Activated CD4-positive, alpha-beta T cell treated with anti-CD3 and anti-CD28 coated beads for 36 hours (primary cell): Measurements from ENCODE around the gene CPN2. TPM values are rescaled to one million over a fixed set of nuclear protein-coding genes. Genes with fewer than 3 reads are reported as not detected.

ENCODE experiments used
- ATAC-seq: fragments of 200-7000 bp; cut with Tn5 transposase; one replicate; pipeline ENCODE4 v1.10.0; 2021; ENCODE audit warnings: mild to moderate bottlenecking, moderate library complexity
- CTCF ChIA-PET: fragments of 350-600 bp; sonication (Branson Sonifier 250); formaldehyde crosslinking; loops from one replicate; lab custom pipeline; 2021; ENCODE audit warnings: antibody characterized with exemption; lab: Charles Lee
- POLR2A ChIA-PET: fragments of 350-600 bp; sonication (Branson Sonifier 250); formaldehyde crosslinking; loops from one replicate; lab custom pipeline; 2021; ENCODE audit warnings: antibody characterized with exemption, inconsistent platforms; lab: Charles Lee
- DNase-seq: peaks from one replicate; pipeline ENCODE4 v3.0.0-alpha.2; 2020
- H3K27ac Mint-ChIP-seq: one replicate; pipeline ENCODE4 v1.8.0; 2021; ENCODE audit warnings: mixed read lengths
- H3K27me3 Mint-ChIP-seq: one replicate; pipeline ENCODE4 v1.8.0; 2021; ENCODE audit warnings: mixed read lengths
- H3K36me3 Mint-ChIP-seq: one replicate; pipeline ENCODE4 v1.8.0; 2021; ENCODE audit warnings: low read depth, mixed read lengths
- H3K4me1 Mint-ChIP-seq: one replicate; pipeline ENCODE4 v1.8.0; 2021; ENCODE audit warnings: mixed read lengths
- H3K4me3 Mint-ChIP-seq: one replicate; pipeline ENCODE4 v1.8.0; 2021; ENCODE audit warnings: mild to moderate bottlenecking, moderate library complexity, mixed read lengths
- H3K9me3 Mint-ChIP-seq: one replicate; pipeline ENCODE4 v1.8.0; 2021; ENCODE audit warnings: low read depth, mixed read lengths
- intact Hi-C, 2 experiments: fragments of 100-400 bp; cut with DNase I in 1 of 2; cut with micrococcal nuclease in 1 of 2; formaldehyde crosslinking; loops; one replicate each; pipeline versions ENCODE4 v1.14.2 to v1.15.1; 2022 to 2024; cut with DNase I, micrococcal nuclease
- total RNA-seq, 2 experiments: library from RNA; stranded (reverse); gene quantifications; one replicate each; pipeline ENCODE4 v1.2.3, GENCODE V29; 2021

CPN2 gene
- total RNA-seq, 2 experiments from 2014 or later: not detected

GRCh38 chr3:194392576-194392975 is 41.4 kb upstream of the CPN2 start:
- Mint-ChIP-seq H3K9me3 (peaks cover 5% of the 10 kb centered on the region), H3K4me3 (no peak overlapping the region), H3K27ac (no peak overlapping the region), H3K4me1 (peaks cover 29% of the 10 kb centered on the region), H3K36me3 (no peaks in the 10 kb centered on the region), H3K27me3 (peaks cover 3% of the 10 kb centered on the region)
- DNase-seq: no peak
- ChIA-PET POLR2A (no interaction called here), CTCF (interaction anchor here (0.6 to 1.2 kb wide), 4 partner anchors 10 to 48 kb away, joined by 3 to 5 read pairs (median 4); no protein-coding TSS in a partner anchor)
- no peak for ATAC-seq
- intact Hi-C loops: no loop called here

GRCh38 chr3:194390835-194391234 is 39.7 kb upstream of the CPN2 start:
- Mint-ChIP-seq H3K36me3 (no peaks in the 10 kb centered on the region), H3K9me3 (peaks cover 5% of the 10 kb centered on the region), H3K27me3 (no peaks in the 10 kb centered on the region), H3K4me1 (peaks cover 13% of the 10 kb centered on the region), H3K4me3 (no peak overlapping the region), H3K27ac (no peak overlapping the region)
- no peak for DNase-seq
- intact Hi-C loops: no loop called here
- POLR2A ChIA-PET: no interaction called here
- CTCF ChIA-PET: interaction anchor here (2.2 to 2.6 kb wide), 2 partner anchors 47 to 57 kb away, joined by 10 to 11 read pairs; no protein-coding TSS in a partner anchor
- ATAC-seq: no peak

- Mint-ChIP-seq H3K9me3 (peaks cover 5% of the 10 kb centered on the region), H3K4me3 (no peak overlapping the region), H3K27ac (no peak overlapping the region), H3K27me3 (no peaks in the 10 kb centered on the region), H3K4me1 (no peaks in the 10 kb centered on the region), H3K36me3 (no peaks in the 10 kb centered on the region)
- DNase-seq (no peak), ATAC-seq (no peak)
- POLR2A ChIA-PET: no interaction called here
- intact Hi-C loops: no loop called here
- CTCF ChIA-PET: interaction anchor here (2.6 kb wide), 1 partner anchor 45 kb away, joined by 11 read pairs; no protein-coding TSS in a partner anchor
Measured at GRCh38 chr3:194389269-194389668, 38.1 kb upstream of the CPN2 start.

- no peak overlapping the region for H3K4me3 Mint-ChIP-seq
- H3K9me3 Mint-ChIP-seq: peaks cover 5% of the 10 kb centered on the region
- no peaks in the 10 kb centered on the region for H3K27me3 Mint-ChIP-seq
- H3K36me3 Mint-ChIP-seq: no peaks in the 10 kb centered on the region
- ATAC-seq: no peak
- H3K27ac Mint-ChIP-seq: no peak overlapping the region
- DNase-seq: no peak
- ChIA-PET CTCF (interaction anchor here (0.6 to 1.1 kb wide), 2 partner anchors 16 to 50 kb away, joined by 3 read pairs; no protein-coding TSS in a partner anchor), POLR2A (no interaction called here)
- intact Hi-C loops: no loop called here
- H3K4me1 Mint-ChIP-seq: no peaks in the 10 kb centered on the region
Measured at GRCh38 chr3:194387926-194388418, 36.8 kb upstream of the CPN2 start.

- intact Hi-C loops: no loop called here
- Mint-ChIP-seq H3K27ac (no peak overlapping the region), H3K4me1 (no peaks in the 10 kb centered on the region), H3K4me3 (no peak overlapping the region), H3K36me3 (no peaks in the 10 kb centered on the region), H3K9me3 (peaks cover 5% of the 10 kb centered on the region), H3K27me3 (no peaks in the 10 kb centered on the region)
- ChIA-PET POLR2A (no interaction called here), CTCF (interaction anchor here (0.5 to 0.8 kb wide), 3 partner anchors 10 to 925 kb away, joined by 3 to 4 read pairs (median 3); no protein-coding TSS in a partner anchor)
- DNase-seq (no peak), ATAC-seq (no peak)
Measured at GRCh38 chr3:194387276-194387675, 36.1 kb upstream of the CPN2 start.

GRCh38 chr3:194386648-194387047 is 35.5 kb upstream of the CPN2 start:
- H3K4me3 Mint-ChIP-seq: no peak overlapping the region
- no peaks in the 10 kb centered on the region for H3K4me1 Mint-ChIP-seq
- DNase-seq (no peak), ATAC-seq (no peak)
- H3K27me3 Mint-ChIP-seq: no peaks in the 10 kb centered on the region
- no peak overlapping the region for H3K27ac Mint-ChIP-seq
- peaks cover 5% of the 10 kb centered on the region for H3K9me3 Mint-ChIP-seq
- CTCF ChIA-PET: interaction anchor here (0.8 to 1.2 kb wide), 2 partner anchors 12 to 43 kb away, joined by 3 read pairs; no protein-coding TSS in a partner anchor
- no peaks in the 10 kb centered on the region for H3K36me3 Mint-ChIP-seq
- intact Hi-C loops: no loop called here
- POLR2A ChIA-PET: no interaction called here

GRCh38 chr3:194386066-194386465 is 34.9 kb upstream of the CPN2 start:
- H3K27me3 Mint-ChIP-seq: no peaks in the 10 kb centered on the region
- no peak for DNase-seq
- POLR2A ChIA-PET: interaction anchor here (0.6 kb wide), 1 partner anchor 1014 kb away, joined by 4 read pairs; no protein-coding TSS in a partner anchor
- CTCF ChIA-PET: interaction anchor here (0.7 to 1.2 kb wide), 3 partner anchors 12 to 841 kb away, joined by 3 read pairs; no protein-coding TSS in a partner anchor
- no peak overlapping the region for H3K27ac Mint-ChIP-seq
- no peaks in the 10 kb centered on the region for H3K4me1 Mint-ChIP-seq
- H3K4me3 Mint-ChIP-seq: no peak overlapping the region
- H3K36me3 Mint-ChIP-seq: no peaks in the 10 kb centered on the region
- peaks cover 3% of the 10 kb centered on the region for H3K9me3 Mint-ChIP-seq
- intact Hi-C loops: no loop called here
- no peak for ATAC-seq

GRCh38 chr3:194384569-194385001 is 33.5 kb upstream of the CPN2 start:
- no peaks in the 10 kb centered on the region for H3K36me3 Mint-ChIP-seq
- ATAC-seq: no peak
- no peaks in the 10 kb centered on the region for H3K4me1 Mint-ChIP-seq
- H3K27ac Mint-ChIP-seq: no peak overlapping the region
- ChIA-PET CTCF (no interaction called here), POLR2A (no interaction called here)
- no peak for DNase-seq
- H3K27me3 Mint-ChIP-seq: no peaks in the 10 kb centered on the region
- H3K9me3 Mint-ChIP-seq: no peaks in the 10 kb centered on the region
- H3K4me3 Mint-ChIP-seq: no peak overlapping the region
- intact Hi-C loops: no loop called here

GRCh38 chr3:194384156-194384555 is 33.0 kb upstream of the CPN2 start:
- H3K9me3 Mint-ChIP-seq: no peaks in the 10 kb centered on the region
- H3K36me3 Mint-ChIP-seq: no peaks in the 10 kb centered on the region
- no peak for DNase-seq
- H3K27me3 Mint-ChIP-seq: no peaks in the 10 kb centered on the region
- no peak overlapping the region for H3K27ac Mint-ChIP-seq
- CTCF ChIA-PET: no interaction called here
- POLR2A ChIA-PET: no interaction called here
- intact Hi-C loops: no loop called here
- no peak overlapping the region for H3K4me3 Mint-ChIP-seq
- no peaks in the 10 kb centered on the region for H3K4me1 Mint-ChIP-seq
- ATAC-seq: no peak

GRCh38 chr3:194383276-194383940 is 32.3 kb upstream of the CPN2 start:
- Mint-ChIP-seq H3K9me3 (no peaks in the 10 kb centered on the region), H3K27ac (no peak overlapping the region), H3K27me3 (peaks cover 3% of the 10 kb centered on the region), H3K4me1 (no peaks in the 10 kb centered on the region), H3K36me3 (no peaks in the 10 kb centered on the region), H3K4me3 (no peak overlapping the region)
- no peak for ATAC-seq
- DNase-seq: no peak
- intact Hi-C loops: no loop called here
- POLR2A ChIA-PET: no interaction called here
- CTCF ChIA-PET: interaction anchor here (0.5 to 1.1 kb wide), 3 partner anchors 12 to 201 kb away, joined by 3 read pairs; no protein-coding TSS in a partner anchor

- Mint-ChIP-seq H3K36me3 (no peaks in the 10 kb centered on the region), H3K4me1 (no peaks in the 10 kb centered on the region), H3K27ac (no peak overlapping the region), H3K27me3 (peaks cover 3% of the 10 kb centered on the region), H3K9me3 (no peaks in the 10 kb centered on the region), H3K4me3 (no peak overlapping the region)
- ChIA-PET POLR2A (no interaction called here), CTCF (interaction anchor here (0.5 to 1.1 kb wide), 3 partner anchors 12 to 201 kb away, joined by 3 read pairs; no protein-coding TSS in a partner anchor)
- ATAC-seq (no peak), DNase-seq (no peak)
- intact Hi-C loops: no loop called here
Measured at GRCh38 chr3:194382892-194383223, 31.7 kb upstream of the CPN2 start.
